Measurements from ENCODE around the gene PRSS56. TPM values are rescaled to one million over a fixed set of nuclear protein-coding genes. Genes with fewer than 3 reads are reported as not detected.
"Not testable (repeated sequence)": the region's sequence is repeated elsewhere in the genome, so short reads cannot be mapped to it uniquely, and the experiment has no call there.

The PRSS56 gene
- total RNA-seq, 1 experiment from 2014 or later = not detected

- peak; percentile 79 for DNase-seq (ENCODE audit: low read depth)
These were observed 48.0 kb downstream of the PRSS56 start for GRCh38 chr2:232568161-232568560.

- DNase-seq (ENCODE audit: low read depth) = no peak
These were observed 49.4 kb downstream of the PRSS56 start for GRCh38 chr2:232569541-232569940.

- not testable (repeated sequence) for DNase-seq (ENCODE audit: low read depth)
These were observed 50.3 kb downstream of the PRSS56 start for GRCh38 chr2:232570481-232570880.

- DNase-seq (ENCODE audit: low read depth) = no peak
These were observed 50.9 kb downstream of the PRSS56 start for GRCh38 chr2:232571026-232571474.

- DNase-seq (ENCODE audit: low read depth) = no peak
These were observed 52.9 kb downstream of the PRSS56 start for GRCh38 chr2:232573042-232573441.

- DNase-seq (ENCODE audit: low read depth) = no peak
These were observed 53.7 kb downstream of the PRSS56 start for GRCh38 chr2:232573771-232574435.

- DNase-seq (ENCODE audit: low read depth) = no peak
These were observed 54.7 kb downstream of the PRSS56 start for GRCh38 chr2:232574674-232575403.

Other genes with a start within 250 kb of the PRSS56 start
- gene ALPP, start 141.6 kb upstream of the PRSS56 start, total RNA-seq (2014; rRNA removed; shearing (Covaris generic)) = not detected in 2 replicates
- not detected in 2 replicates for gene ALPG, start 113.5 kb upstream of the PRSS56 start, total RNA-seq (2014; rRNA removed; shearing (Covaris generic))
- not detected in 2 replicates for gene ALPI, start 64.2 kb upstream of the PRSS56 start, total RNA-seq (2014; rRNA removed; shearing (Covaris generic))
- gene ECEL1, start 32.6 kb upstream of the PRSS56 start, total RNA-seq (2014; rRNA removed; shearing (Covaris generic)) = not detected in 2 replicates
- gene CHRND, start 5.8 kb downstream of the PRSS56 start, total RNA-seq (2014; rRNA removed; shearing (Covaris generic)) = not detected in 2 replicates
- gene CHRNG, start 19.3 kb downstream of the PRSS56 start, total RNA-seq (2014; rRNA removed; shearing (Covaris generic)) = not detected in 2 replicates
- 4.2 and 5.6 TPM in 2 replicates for gene TIGD1, start 30.2 kb downstream of the PRSS56 start, total RNA-seq (2014; rRNA removed; shearing (Covaris generic))
- gene EIF4E2, start 30.3 kb downstream of the PRSS56 start, total RNA-seq (2014; rRNA removed; shearing (Covaris generic)) = 108 and 123 TPM in 2 replicates
- not detected in 2 replicates for gene EFHD1, start 113.2 kb downstream of the PRSS56 start, total RNA-seq (2014; rRNA removed; shearing (Covaris generic))
- 38.6 and 49.2 TPM in 2 replicates for gene GIGYF2, start 176.9 kb downstream of the PRSS56 start, total RNA-seq (2014; rRNA removed; shearing (Covaris generic))